Measurements from ENCODE around the gene PABPN1. TPM values are rescaled to one million over a fixed set of nuclear protein-coding genes. Genes with fewer than 3 reads are reported as not detected.

PABPN1 gene
- polyA plus RNA-seq, 4 donors, result 119 to 170 (median 147) TPM

DNA sequence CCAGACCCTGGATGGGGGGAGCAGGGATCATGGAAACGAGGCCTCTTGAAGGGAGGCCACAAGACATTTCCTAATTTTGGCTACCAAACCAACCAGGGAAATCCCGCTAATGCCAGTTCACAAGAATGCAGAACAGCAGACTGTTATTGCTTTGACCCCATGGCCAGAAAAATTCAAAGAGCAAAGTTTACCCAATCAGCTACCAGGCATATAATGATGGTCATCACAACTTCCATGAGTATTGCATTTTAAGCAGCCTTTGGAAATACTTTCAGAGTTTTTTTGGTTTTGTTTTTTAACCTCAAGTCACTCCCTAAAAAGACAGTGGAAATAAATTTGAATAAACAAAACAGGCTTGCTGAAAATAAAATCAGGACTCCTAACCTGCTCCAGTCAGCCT lies 51.3 kb downstream of the PABPN1 start, which contains the start of gene IL25:
IL25 (plus strand) TSS at position 301 of the 400 bp plus-strand sequence.
- H3K9me3 ChIP-seq (ENCODE audit: control insufficient read depth in 2 of 2, insufficient read depth in 1 of 2, low read depth in 1 of 2, low read length in 1 of 2), result no peaks in the 10 kb centered on the region
- DNase-seq (no peak), FAIRE-seq (no peak)
- H3K27me3 ChIP-seq (ENCODE audit: control insufficient read depth in 3 of 3, insufficient read depth in 3 of 3, low read length in 3 of 3), result peaks cover 0 to 4% (median 1%) of the 10 kb centered on the region in 3 donors
- H3K4me3 ChIP-seq (ENCODE audit: low read depth in 1 of 3, low read length in 3 of 3), result no peak within 1 kb of the TSS
- 59 to 90% (median 75%) methylated on average over 2 of the region's 2 CpGs for WGBS, 3 donors
- no peaks in the 10 kb centered on the region for H3K36me3 ChIP-seq (ENCODE audit: control insufficient read depth in 3 of 3, insufficient read depth in 2 of 3, low read depth in 1 of 3, low read length in 3 of 3)
- no peak within 1 kb of the TSS for H3K27ac ChIP-seq (ENCODE audit: low read depth in 1 of 3, low read length in 2 of 3)
- no peaks in the 10 kb centered on the region for H3K4me1 ChIP-seq (ENCODE audit: control insufficient read depth in 3 of 3, insufficient read depth in 2 of 3, low read depth in 1 of 3, low read length in 2 of 3)

DNA sequence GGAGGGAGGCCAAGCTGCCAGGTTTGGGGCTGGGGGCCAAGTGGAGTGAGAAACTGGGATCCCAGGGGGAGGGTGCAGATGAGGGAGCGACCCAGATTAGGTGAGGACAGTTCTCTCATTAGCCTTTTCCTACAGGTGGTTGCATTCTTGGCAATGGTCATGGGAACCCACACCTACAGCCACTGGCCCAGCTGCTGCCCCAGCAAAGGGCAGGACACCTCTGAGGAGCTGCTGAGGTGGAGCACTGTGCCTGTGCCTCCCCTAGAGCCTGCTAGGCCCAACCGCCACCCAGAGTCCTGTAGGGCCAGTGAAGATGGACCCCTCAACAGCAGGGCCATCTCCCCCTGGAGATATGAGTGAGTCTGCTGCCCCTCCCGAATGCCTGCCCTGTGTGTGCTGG lies 51.8 kb downstream of the PABPN1 start:
- Histone ChIP-seq H3K36me3 (ENCODE audit: control insufficient read depth in 3 of 3, insufficient read depth in 2 of 3, low read depth in 1 of 3, low read length in 3 of 3) (no peaks in the 10 kb centered on the region), H3K4me1 (ENCODE audit: control insufficient read depth in 3 of 3, insufficient read depth in 2 of 3, low read depth in 1 of 3, low read length in 2 of 3) (no peaks in the 10 kb centered on the region), H3K9me3 (ENCODE audit: control insufficient read depth in 2 of 2, insufficient read depth in 1 of 2, low read depth in 1 of 2, low read length in 1 of 2) (no peaks in the 10 kb centered on the region), H3K4me3 (ENCODE audit: low read depth in 1 of 3, low read length in 3 of 3) (no peak overlapping the region), H3K27me3 (ENCODE audit: control insufficient read depth in 3 of 3, insufficient read depth in 3 of 3, low read length in 3 of 3) (peaks cover 0 to 4% (median 0%) of the 10 kb centered on the region in 3 donors), H3K27ac (ENCODE audit: low read depth in 1 of 3, low read length in 2 of 3) (no peak overlapping the region)
- 78 to 94% (median 85%) methylated on average over 3 of the region's 3 CpGs for WGBS, 3 donors
- DNase-seq (no peak), FAIRE-seq (no peak)

Other genes with a start within 250 kb of the PABPN1 start
- 100 to 1,000 TPM in 1 of 4 donors, 10 to 100 TPM in 3; 53.8 to 228 (median 84.7) TPM for gene ACIN1, start 226.3 kb upstream of the PABPN1 start, polyA plus RNA-seq
- 10 to 100 TPM; 43.8 to 67.0 (median 64.8) TPM for gene C14orf119, start 226.0 kb upstream of the PABPN1 start, polyA plus RNA-seq
- under 1 TPM in 1 of 4 donors, not detected in 3; 0.04 TPM for gene CIROP, start 216.5 kb upstream of the PABPN1 start, polyA plus RNA-seq
- under 1 TPM in 2 of 4 donors, not detected in 2; 0.13 to 0.81 TPM for gene CEBPE, start 202.2 kb upstream of the PABPN1 start, polyA plus RNA-seq
- 10 to 100 TPM; 11.3 to 69.2 (median 39.9) TPM for gene SLC7A8, start 137.8 kb upstream of the PABPN1 start, polyA plus RNA-seq
- gene RNF212B, start 83.5 kb upstream of the PABPN1 start, polyA plus RNA-seq, result under 1 TPM in 3 of 4 donors, not detected in 1; 0.07 to 0.45 (median 0.27) TPM
- 10 to 100 TPM in 1 of 4 donors, 1 to 10 TPM in 3; 3.2 to 17.5 (median 7.6) TPM for gene HOMEZ, start 35.3 kb upstream of the PABPN1 start, polyA plus RNA-seq
- 10 to 100 TPM in 2 of 4 donors, 1 to 10 TPM in 2; 6.7 to 27.0 (median 14.5) TPM for gene PPP1R3E, start 18.6 kb upstream of the PABPN1 start, polyA plus RNA-seq
- 10 to 100 TPM; 30.8 to 50.0 (median 37.7) TPM for gene BCL2L2, start 14.6 kb upstream of the PABPN1 start, polyA plus RNA-seq
- gene SLC22A17, start 31.4 kb downstream of the PABPN1 start, polyA plus RNA-seq, result 10 to 100 TPM in 2 of 4 donors, 1 to 10 TPM in 1, under 1 TPM in 1; 0.67 to 36.3 (median 7.4) TPM
- gene EFS, start 43.7 kb downstream of the PABPN1 start, polyA plus RNA-seq, result 10 to 100 TPM in 1 of 4 donors, 1 to 10 TPM in 1, under 1 TPM in 2; 0.54 to 11.5 (median 1.8) TPM
- gene IL25, start 51.4 kb downstream of the PABPN1 start, polyA plus RNA-seq, result not detected
- gene CMTM5, start 55.6 kb downstream of the PABPN1 start, polyA plus RNA-seq, result under 1 TPM in 2 of 4 donors, not detected in 2; 0.61 to 0.97 TPM
- 10 to 100 TPM in 1 of 4 donors, 1 to 10 TPM in 1, under 1 TPM in 2; 0.01 to 52.1 (median 1.1) TPM for gene MYH6, start 86.8 kb downstream of the PABPN1 start, polyA plus RNA-seq
- gene MYH7, start 114.2 kb downstream of the PABPN1 start, polyA plus RNA-seq, result 1 to 10 TPM in 3 of 4 donors, under 1 TPM in 1; 0.37 to 8.6 (median 2.6) TPM
- 10 to 100 TPM; 38.2 to 48.1 (median 45.2) TPM for gene NGDN, start 148.2 kb downstream of the PABPN1 start, polyA plus RNA-seq
- 1 to 10 TPM in 1 of 4 donors, under 1 TPM in 1, not detected in 2; 0.55 to 2.2 TPM for gene ZFHX2, start 230.3 kb downstream of the PABPN1 start, polyA plus RNA-seq
- 10 to 100 TPM in 3 of 4 donors, 1 to 10 TPM in 1; 9.7 to 26.7 (median 15.5) TPM for gene THTPA, start 234.8 kb downstream of the PABPN1 start, polyA plus RNA-seq
- gene AP1G2, start 246.3 kb downstream of the PABPN1 start, polyA plus RNA-seq, result 100 to 1,000 TPM in 3 of 4 donors, 10 to 100 TPM in 1; 80.4 to 376 (median 181) TPM

All from small intestine (tissue), 7 donors.